HepG2 (cell line): ENCODE results near the gene KLF6. TPM values are rescaled to one million over a fixed set of nuclear protein-coding genes. Genes with fewer than 3 reads are reported as not detected.
A peak's percentile ranks its signal among the peaks of the same experiment; 100 is the strongest.

Experiments
- ATAC-seq: fragments of 200-7000 bp; cut with Tn5 transposase; 3 replicates; pipeline ENCODE4 v1.9.1; 2020; ENCODE audit warnings: mild to moderate bottlenecking, moderate library complexity
- BruUV-seq: library from RNA; stranded (reverse); fragments of 400-500 nt; replicated peaks from 2 replicates; lab custom pipeline; 2021; lab: Mats Ljungman, UMichigan
- CTCF ChIA-PET: fragments of 300-600 bp; formaldehyde crosslinking; extraction: SDS; loops from one replicate; lab custom pipeline; 2021; ENCODE audit warnings: low total read pairs, inconsistent platforms, low intra/inter-chr PET ratio; lab: Yijun Ruan, JAX
- POLR2A ChIA-PET: fragments of 350-600 bp; sonication (Branson Sonifier 250); formaldehyde crosslinking; loops from one replicate; lab custom pipeline; 2020; ENCODE audit warnings: antibody characterized with exemption, inconsistent platforms; lab: Yijun Ruan, JAX
- DNase-seq: peaks from one replicate; pipeline ENCODE4 v3.0.0-alpha.2; 2015; ENCODE audit warnings: low spot score
- FAIRE-seq: peaks from 3 replicates; lab custom pipeline; 2011; peaks lifted over from hg19 to GRCh38; lab: Jason Lieb, UNC
- H2AFZ ChIP-seq: one replicate; pipeline ENCODE4 v1.6.1; 2011; ENCODE audit warnings: low read length, inconsistent platforms
- H3K27ac ChIP-seq: fragments of 300-600 bp; 3 replicates; pipeline ENCODE4 v1.8.0; 2011; ENCODE audit warnings: mixed run types, mild to moderate bottlenecking, mixed read lengths, low read length, inconsistent platforms; ENCODE audit not compliant: insufficient read depth; ENCODE audit errors: extremely low read length
- H3K27me3 ChIP-seq, 2 experiments: fragments of 200-600 bp in 1 of 2; 2 replicates in 1 of 2; 3 replicates in 1 of 2; pipeline versions ENCODE4 v1.6.0 to v1.8.0; 2011; ENCODE audit warnings: low read length in 2 of 2, mild to moderate bottlenecking in 2 of 2, moderate library complexity in 2 of 2, inconsistent platforms in 1 of 2; ENCODE audit not compliant: insufficient read depth in 2 of 2, control insufficient read depth in 1 of 2
- H3K36me3 ChIP-seq, 2 experiments: fragments of 200-600 bp in 1 of 2; replicated peaks in 1 of 2; 2 replicates in 1 of 2; 3 replicates in 1 of 2; pipeline versions ENCODE4 v1.5.1 to v1.8.0; 2011; ENCODE audit warnings: low read length in 2 of 2, inconsistent platforms in 1 of 2; ENCODE audit not compliant: insufficient read depth in 2 of 2, control insufficient read depth in 1 of 2
- H3K4me1 ChIP-seq: 2 replicates; pipeline ENCODE4 v1.5.1; 2012; ENCODE audit warnings: low read length, inconsistent platforms; ENCODE audit not compliant: insufficient read depth
- H3K4me2 ChIP-seq: 2 replicates; pipeline ENCODE4 v1.6.0; 2011; ENCODE audit warnings: low read depth, low read length, inconsistent platforms
- H3K4me3 ChIP-seq, 3 experiments: fragments of 200-600 bp in 1 of 3; sonication (generic), shearing (Covaris generic) in 1 of 3; replicated peaks in 1 of 3; 2 replicates each; pipeline ENCODE4 v1.5.1; 2011 to 2016; ENCODE audit warnings: low read length in 3 of 3, inconsistent platforms in 2 of 3, low read depth in 2 of 3, mild to moderate bottlenecking in 2 of 3, control low read depth in 1 of 3, mixed read lengths in 1 of 3; ENCODE audit not compliant: insufficient read depth in 1 of 3
- H3K79me2 ChIP-seq: one replicate; pipeline ENCODE4 v1.6.1; 2011; ENCODE audit warnings: low read length, inconsistent platforms; ENCODE audit not compliant: insufficient read depth
- H3K9ac ChIP-seq: 2 replicates; pipeline ENCODE4 v1.6.0; 2011; ENCODE audit warnings: mild to moderate bottlenecking, low read depth, low read length, inconsistent platforms; ENCODE audit not compliant: insufficient read depth
- H3K9me3 ChIP-seq: 2 replicates; pipeline ENCODE4 v1.5.1; 2012; ENCODE audit warnings: mild to moderate bottlenecking, low read length
- H4K20me1 ChIP-seq: 2 replicates; pipeline ENCODE4 v1.6.0; 2011; ENCODE audit warnings: inconsistent platforms, mild to moderate bottlenecking, low read length, moderate library complexity; ENCODE audit not compliant: insufficient read depth
- ATF7 ChIP-seq, 2 experiments: fragments of 450-650 bp in 1 of 2; sonication (generic) in 1 of 2; formaldehyde crosslinking in 1 of 2; IDR thresholded peaks; 2 replicates each; pipeline versions ENCODE4 v1.4.0 to v1.6.1; 2016 to 2020; ENCODE audit warnings: antibody characterized with exemption in 1 of 2, mild to moderate bottlenecking in 1 of 2, missing genetic modification reagents in 1 of 2
- HNRNPH1 ChIP-seq: fragments of 200-400 bp; formaldehyde crosslinking; optimal IDR thresholded peaks from 2 replicates; pipeline ENCODE3; 2017; ENCODE audit warnings: mild to moderate bottlenecking, low read depth, low read length
- IRX3 ChIP-seq: sonication (generic); formaldehyde crosslinking; IDR thresholded peaks from 2 replicates; pipeline ENCODE4 v1.8.1; 2023; ENCODE audit warnings: mild to moderate bottlenecking, low read depth, missing genetic modification reagents, borderline replicate concordance
- MTA1 ChIP-seq: sonication (generic); formaldehyde crosslinking; IDR thresholded peaks from 2 replicates; pipeline ENCODE4 v1.4.0; 2020; ENCODE audit warnings: missing genetic modification reagents, mild to moderate bottlenecking, borderline replicate concordance
- NFE2L2 ChIP-seq: fragments of 150-350 bp; IDR thresholded peaks from 2 replicates; pipeline ENCODE4 v1.6.1; 2014; ENCODE audit warnings: low read length
- PITX1 ChIP-seq: sonication (generic); formaldehyde crosslinking; IDR thresholded peaks from 2 replicates; pipeline ENCODE4 v1.5.1; 2020; ENCODE audit warnings: mild to moderate bottlenecking, missing genetic modification reagents
- PLRG1 ChIP-seq: fragments of 450-650 bp; conservative IDR thresholded peaks from 2 replicates; pipeline ENCODE4 v1.6.1; 2016
- POGZ ChIP-seq: sonication (generic); formaldehyde crosslinking; IDR thresholded peaks from 2 replicates; pipeline ENCODE4 v1.4.0; 2020; ENCODE audit warnings: mild to moderate bottlenecking, missing genetic modification reagents
- RORA ChIP-seq: sonication (generic); formaldehyde crosslinking; IDR thresholded peaks from 2 replicates; pipeline ENCODE4 v1.5.0; 2020; ENCODE audit warnings: mild to moderate bottlenecking, missing genetic modification reagents, moderate library complexity
- TFDP2 ChIP-seq: sonication (generic); formaldehyde crosslinking; IDR thresholded peaks from 2 replicates; pipeline ENCODE4 v1.4.0; 2020; ENCODE audit warnings: missing genetic modification reagents
- ZEB1 ChIP-seq: IDR thresholded peaks from 2 replicates; pipeline ENCODE4 v1.6.1; 2012; ENCODE audit warnings: mild to moderate bottlenecking, low read depth, inconsistent platforms; ENCODE audit not compliant: insufficient replicate concordance
- ZNF207 ChIP-seq: fragments of 450-650 bp; IDR thresholded peaks from 2 replicates; pipeline ENCODE4 v1.6.1; 2016; ENCODE audit warnings: antibody characterized with exemption, borderline replicate concordance
- ZNF460 ChIP-seq: sonication (generic); formaldehyde crosslinking; IDR thresholded peaks from 2 replicates; pipeline ENCODE4 v1.5.1; 2020; ENCODE audit warnings: missing genetic modification reagents, mild to moderate bottlenecking, borderline replicate concordance
- ZNF501 ChIP-seq: sonication (generic); formaldehyde crosslinking; IDR thresholded peaks from 2 replicates; pipeline ENCODE4 v1.5.1; 2020; ENCODE audit warnings: mild to moderate bottlenecking, moderate library complexity, missing genetic modification reagents
- ZNF503 ChIP-seq: sonication (generic); formaldehyde crosslinking; IDR thresholded peaks from 2 replicates; pipeline ENCODE4 v1.4.0; 2020; ENCODE audit warnings: missing genetic modification reagents
- ZNF569 ChIP-seq: sonication (generic); formaldehyde crosslinking; IDR thresholded peaks from 2 replicates; pipeline ENCODE4 v1.5.0; 2020; ENCODE audit warnings: mild to moderate bottlenecking, missing genetic modification reagents, moderate library complexity, borderline replicate concordance
- ZNF616 ChIP-seq: sonication (generic); formaldehyde crosslinking; IDR thresholded peaks from 2 replicates; pipeline ENCODE4 v1.5.0; 2020; ENCODE audit warnings: low read depth, mild to moderate bottlenecking, missing genetic modification reagents
- ZNF687 ChIP-seq: sonication (generic); formaldehyde crosslinking; IDR thresholded peaks from 2 replicates; pipeline ENCODE4 v1.5.1; 2020; ENCODE audit warnings: mild to moderate bottlenecking, missing genetic modification reagents, moderate library complexity
- WGBS: methylation state at CpG from one replicate; pipeline ENCODE4 v1.1.6; 2017; ENCODE audit warnings: low lambda C conversion rate; 5-methylcytosine and 5-hydroxymethylcytosine counted together
- in situ Hi-C: cut with HindIII; loops from 2 replicates; pipeline ENCODE4 v1.10.0; 2017; ENCODE audit warnings: low pct_unique_long_range_greater_than_20kb; ENCODE audit not compliant: extremely low pct_ligation_motif_present
- intact Hi-C: fragments of 100-400 bp; cut with micrococcal nuclease; formaldehyde crosslinking; loops from one replicate; pipeline ENCODE4 v1.10.0; 2022; ENCODE audit not compliant: unreplicated experiment
- polyA plus RNA-seq, 8 experiments: library from polyadenylated mRNA; depleted of rRNA in 3 of 8; stranded (reverse) in 7 of 8; unstranded in 1 of 8; fragments of >200 nt; fragmentation: Illumina TruSeq in 4 of 8; extraction: Trizol in 4 of 8; gene quantifications; 2 replicates each; pipeline versions ENCODE4 v1.2.1 to v1.2.3, GENCODE V29; 2011 to 2016; ENCODE audit warnings: low read depth in 4 of 8, missing spikeins in 1 of 8, mixed read lengths in 1 of 8; ENCODE audit not compliant: insufficient read depth in 1 of 8
- total RNA-seq, 5 experiments: library from RNA; depleted of rRNA; stranded (reverse); fragments of >200 nt; fragmentation: Illumina TruSeq; extraction: Trizol; gene quantifications; 2 replicates each; pipeline ENCODE4 v1.2.3, GENCODE V29; 2016; ENCODE audit warnings: low read depth in 1 of 5

The KLF6 gene
- total and polyA plus RNA-seq, 2 of the 13 experiments (the other 11 are each of a cell fraction or from before 2014, with no cell fraction given) = 27.0 to 71.9 TPM

- POLR2A ChIA-PET = interaction anchor here (0.5 to 0.9 kb wide), 3 partner anchors 26 to 433 kb away, joined by 3 read pairs; partner anchors contain the start of gene KLF6
- Histone ChIP-seq H3K9me3 (no peaks in the 10 kb centered on the region), H3K27ac (peak overlapping the region; percentile 49), H2AFZ (no peak overlapping the region), H4K20me1 (no peaks in the 10 kb centered on the region), H3K4me1 (peaks cover 56% of the 10 kb centered on the region), H3K4me2 (no peak overlapping the region), H3K27me3 (no peaks in the 10 kb centered on the region), H3K9ac (no peak overlapping the region), H3K79me2 (no peaks in the 10 kb centered on the region), H3K36me3 (no peaks in the 10 kb centered on the region), H3K4me3 (no peak overlapping the region)
- intact Hi-C loops = no loop called here
- BruUV-seq = no TSS peak
- ATAC-seq (no peak; the same call in 2 of the 3 replicates), FAIRE-seq (no peak), DNase-seq (no peak)
- WGBS = 97% methylated on average over 13 of the region's 21 CpGs
- in situ Hi-C loops = no loop called here
- CTCF ChIA-PET = no interaction called here
- TF ChIP-seq ZNF616 (CRISPR knock-in tag) (no peak), ZNF503 (CRISPR knock-in tag) (no peak), PITX1 (CRISPR knock-in tag) (no peak), POGZ (CRISPR knock-in tag) (0 out of 2 replicates have a peak, but pooled peaks have one; percentile 24), ZNF501 (CRISPR knock-in tag) (no peak), ATF7 (IDR thresholded peaks at IDR 0.05) (no peak), ATF7 (CRISPR knock-in tag; IDR thresholded peaks at IDR 0.05) (0 out of 2 replicates have a peak, but pooled peaks have one; percentile 7), ZEB1 (no peak), RORA (no peak), PLRG1 (no peak), ZNF687 (CRISPR knock-in tag) (peak; percentile 32; the same call in 1 of the 2 replicates), HNRNPH1 (no peak), ZNF460 (no peak), ZNF569 (no peak), ZNF207 (no peak), IRX3 (CRISPR knock-in tag) (no peak), TFDP2 (CRISPR knock-in tag) (no peak), NFE2L2 (peak; percentile 24; the same call in 1 of the 2 replicates), MTA1 (CRISPR knock-in tag) (no peak)
These were observed 40.9 kb upstream of the KLF6 start for GRCh38 chr10:3825862-3826351.
